ENCODE results near the gene OAS2. TPM values are rescaled to one million over a fixed set of nuclear protein-coding genes. Genes with fewer than 3 reads are reported as not detected.

Gene OAS2
- total RNA-seq, 3 donors from 2014 or later (not counting 1 experiment from before 2014, with no cell fraction given): 29.0 to 56.3 (median 48.2) TPM

GRCh38 chr12:112964067-112964670 lies 14.2 kb upstream of the OAS2 start:
- Mint-ChIP-seq H3K9me3 (peaks cover 2 to 4% of the 10 kb centered on the region in 2 donors), H3K36me3 (peaks cover 32% of the 10 kb centered on the region), H3K4me3 (no peak overlapping the region), H3K27me3 (ENCODE audit: low read depth in 2 of 2) (no peaks in the 10 kb centered on the region), H3K27ac (no peak overlapping the region), H3K4me1 (peaks cover 0 to 13% of the 10 kb centered on the region in 2 donors)
- WGBS (ENCODE audit: insufficient coverage): 96% methylated on average over 6 of the region's 6 CpGs
- Histone ChIP-seq H3K4me3 (ENCODE audit: low read length) (no peak overlapping the region), H3K27me3 (ENCODE audit: control insufficient read depth, insufficient read depth, low read length) (no peaks in the 10 kb centered on the region), H3K27ac (ENCODE audit: low read length) (no peak overlapping the region), H3K4me1 (ENCODE audit: control insufficient read depth, insufficient read depth, low read length) (no peaks in the 10 kb centered on the region), H3K9me3 (ENCODE audit: control insufficient read depth, insufficient read depth, low read length) (no peaks in the 10 kb centered on the region), H3K36me3 (ENCODE audit: control insufficient read depth, insufficient read depth, low read length) (peaks cover 57% of the 10 kb centered on the region)
- DNase-seq (no peak), ATAC-seq (no peak)
- no peak for TF ChIP-seq CTCF (IDR thresholded peaks at IDR 0.05)
- intact Hi-C loops (cut with micrococcal nuclease): no loop called here

- intact Hi-C loops (cut with micrococcal nuclease): no loop called here
- H3K9me3 Mint-ChIP-seq: no peaks in the 10 kb centered on the region
- no peak for ATAC-seq
- Histone ChIP-seq H3K4me1 (ENCODE audit: control insufficient read depth, insufficient read depth, low read length) (no peaks in the 10 kb centered on the region), H3K27me3 (ENCODE audit: control insufficient read depth, insufficient read depth, low read length) (no peaks in the 10 kb centered on the region), H3K9me3 (ENCODE audit: control insufficient read depth, insufficient read depth, low read length) (no peaks in the 10 kb centered on the region), H3K27ac (ENCODE audit: low read length) (no peak overlapping the region), H3K36me3 (ENCODE audit: control insufficient read depth, insufficient read depth, low read length) (peaks cover 57% of the 10 kb centered on the region), H3K4me3 (ENCODE audit: low read length) (no peak overlapping the region)
- H3K4me3 Mint-ChIP-seq: no peak overlapping the region
- no peak for TF ChIP-seq CTCF (IDR thresholded peaks at IDR 0.05)
- H3K36me3 Mint-ChIP-seq: peaks cover 25% of the 10 kb centered on the region
- 95% methylated on average over 4 of the region's 4 CpGs for WGBS (ENCODE audit: insufficient coverage)
- no peaks in the 10 kb centered on the region for H3K27me3 Mint-ChIP-seq (ENCODE audit: low read depth in 2 of 2)
- no peak overlapping the region for H3K27ac Mint-ChIP-seq
- DNase-seq: no peak
- peaks cover 0 to 9% of the 10 kb centered on the region in 2 donors for H3K4me1 Mint-ChIP-seq
These were observed 13.4 kb upstream of the OAS2 start for GRCh38 chr12:112964915-112965314.

- Mint-ChIP-seq H3K9me3 (no peaks in the 10 kb centered on the region), H3K36me3 (peaks cover 23% of the 10 kb centered on the region), H3K27ac (no peak overlapping the region), H3K27me3 (ENCODE audit: low read depth in 2 of 2) (no peaks in the 10 kb centered on the region), H3K4me1 (peaks cover 0 to 6% of the 10 kb centered on the region in 2 donors), H3K4me3 (no peak overlapping the region)
- Histone ChIP-seq H3K36me3 (ENCODE audit: control insufficient read depth, insufficient read depth, low read length) (peaks cover 63% of the 10 kb centered on the region), H3K27me3 (ENCODE audit: control insufficient read depth, insufficient read depth, low read length) (no peaks in the 10 kb centered on the region), H3K4me3 (ENCODE audit: low read length) (no peak overlapping the region), H3K27ac (ENCODE audit: low read length) (no peak overlapping the region), H3K4me1 (ENCODE audit: control insufficient read depth, insufficient read depth, low read length) (no peaks in the 10 kb centered on the region), H3K9me3 (ENCODE audit: control insufficient read depth, insufficient read depth, low read length) (no peaks in the 10 kb centered on the region)
- intact Hi-C loops (cut with micrococcal nuclease): no loop called here
- ATAC-seq (no peak), DNase-seq (no peak)
- 97% methylated on average over 15 of the region's 15 CpGs for WGBS (ENCODE audit: insufficient coverage)
- TF ChIP-seq CTCF (IDR thresholded peaks at IDR 0.05): no peak
These were observed 12.7 kb upstream of the OAS2 start for GRCh38 chr12:112965643-112966042.

- peaks cover 12% of the 10 kb centered on the region for H3K36me3 Mint-ChIP-seq
- no peak for TF ChIP-seq CTCF (IDR thresholded peaks at IDR 0.05)
These were observed 11.0 kb upstream of the OAS2 start for GRCh38 chr12:112967306-112967705.

More at GRCh38 chr12:112967306-112967705, 11.0 kb upstream of the OAS2 start:
- no peak overlapping the region for H3K27ac Mint-ChIP-seq
- intact Hi-C loops (cut with micrococcal nuclease): no loop called here
- no peaks in the 10 kb centered on the region for H3K27me3 Mint-ChIP-seq (ENCODE audit: low read depth in 2 of 2)
- no peak overlapping the region for H3K27ac ChIP-seq (ENCODE audit: low read length)
- H3K4me1 ChIP-seq (ENCODE audit: control insufficient read depth, insufficient read depth, low read length): no peaks in the 10 kb centered on the region
- ATAC-seq (no peak), DNase-seq (no peak)
- H3K36me3 ChIP-seq (ENCODE audit: control insufficient read depth, insufficient read depth, low read length): peaks cover 53% of the 10 kb centered on the region
- 99% methylated on average over 9 of the region's 9 CpGs for WGBS (ENCODE audit: insufficient coverage)
- H3K4me1 Mint-ChIP-seq: no peaks in the 10 kb centered on the region
- no peaks in the 10 kb centered on the region for H3K9me3 ChIP-seq (ENCODE audit: control insufficient read depth, insufficient read depth, low read length)
- H3K4me3 Mint-ChIP-seq: no peak overlapping the region
- H3K4me3 ChIP-seq (ENCODE audit: low read length): no peak overlapping the region
- no peaks in the 10 kb centered on the region for H3K9me3 Mint-ChIP-seq
- no peaks in the 10 kb centered on the region for H3K27me3 ChIP-seq (ENCODE audit: control insufficient read depth, insufficient read depth, low read length)
